NB4 (cell line): ENCODE measurements around the gene RBBP8.

ENCODE experiments used
- POLR2A ChIP-seq: IDR thresholded peaks from 2 replicates; pipeline ENCODE4 v1.6.1; 2011; ENCODE audit warnings: mild to moderate bottlenecking; ENCODE audit not compliant: insufficient read length; ENCODE audit errors: extremely low read depth
- TF ChIP-seq, protein P1 (sequence below): IDR thresholded peaks from 2 replicates; pipeline ENCODE4 v1.6.1; 2011; ENCODE audit warnings: low read depth, low read length
- TF ChIP-seq, protein P2 (sequence below): IDR thresholded peaks from one replicate; pipeline ENCODE4 v1.5.1; 2012; ENCODE audit warnings: low read depth, low read length

DNA sequence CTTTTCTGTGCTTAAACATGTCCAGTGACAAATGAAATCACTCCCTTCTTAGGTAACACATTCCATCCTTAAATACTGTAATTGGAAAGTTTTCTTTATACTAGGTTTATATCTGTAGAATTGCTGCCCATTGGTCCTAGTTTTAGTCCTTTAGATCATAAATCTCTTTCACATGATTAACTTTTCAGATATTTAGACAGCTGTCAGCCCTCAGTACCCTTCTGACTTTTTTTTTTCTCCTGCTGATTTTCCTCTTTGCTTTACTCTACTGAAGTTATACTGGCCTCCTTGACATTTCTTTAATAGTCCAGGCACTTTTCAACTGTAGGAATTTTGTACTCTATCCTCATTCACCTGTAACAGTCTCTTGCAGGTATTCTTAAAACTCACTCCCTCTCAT, 28.9 kb downstream of the RBBP8 start:
- no peak for TF ChIP-seq POLR2A
- TF ChIP-seq, protein P1, sequence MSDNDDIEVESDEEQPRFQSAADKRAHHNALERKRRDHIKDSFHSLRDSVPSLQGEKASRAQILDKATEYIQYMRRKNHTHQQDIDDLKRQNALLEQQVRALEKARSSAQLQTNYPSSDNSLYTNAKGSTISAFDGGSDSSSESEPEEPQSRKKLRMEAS: no peak
- TF ChIP-seq, protein P2, sequence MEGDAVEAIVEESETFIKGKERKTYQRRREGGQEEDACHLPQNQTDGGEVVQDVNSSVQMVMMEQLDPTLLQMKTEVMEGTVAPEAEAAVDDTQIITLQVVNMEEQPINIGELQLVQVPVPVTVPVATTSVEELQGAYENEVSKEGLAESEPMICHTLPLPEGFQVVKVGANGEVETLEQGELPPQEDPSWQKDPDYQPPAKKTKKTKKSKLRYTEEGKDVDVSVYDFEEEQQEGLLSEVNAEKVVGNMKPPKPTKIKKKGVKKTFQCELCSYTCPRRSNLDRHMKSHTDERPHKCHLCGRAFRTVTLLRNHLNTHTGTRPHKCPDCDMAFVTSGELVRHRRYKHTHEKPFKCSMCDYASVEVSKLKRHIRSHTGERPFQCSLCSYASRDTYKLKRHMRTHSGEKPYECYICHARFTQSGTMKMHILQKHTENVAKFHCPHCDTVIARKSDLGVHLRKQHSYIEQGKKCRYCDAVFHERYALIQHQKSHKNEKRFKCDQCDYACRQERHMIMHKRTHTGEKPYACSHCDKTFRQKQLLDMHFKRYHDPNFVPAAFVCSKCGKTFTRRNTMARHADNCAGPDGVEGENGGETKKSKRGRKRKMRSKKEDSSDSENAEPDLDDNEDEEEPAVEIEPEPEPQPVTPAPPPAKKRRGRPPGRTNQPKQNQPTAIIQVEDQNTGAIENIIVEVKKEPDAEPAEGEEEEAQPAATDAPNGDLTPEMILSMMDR: no peak
